ENCODE measurements around the gene C1QL1. TPM values are rescaled to one million over a fixed set of nuclear protein-coding genes. Genes with fewer than 3 reads are reported as not detected.

The C1QL1 gene
- total and polyA plus RNA-seq, 7 experiments from 2014 or later: 0.29 TPM; not detected in 6

- DNase-seq (no peak), ATAC-seq (no peak)
- Histone ChIP-seq H3K36me3 (ENCODE audit: control insufficient read depth in 2 of 3, insufficient read depth in 3 of 3, low read length in 3 of 3) (no peaks in the 10 kb centered on the region), H3K9me3 (ENCODE audit: control insufficient read depth in 2 of 3, low read length in 3 of 3) (no peaks in the 10 kb centered on the region), H3K27ac (ENCODE audit: low read depth, low read length) (no peak overlapping the region), H3K4me1 (ENCODE audit: control insufficient read depth in 2 of 2, insufficient read depth in 2 of 2, low read length in 2 of 2) (peaks cover 19 to 24% of the 10 kb centered on the region in 2 donors), H3K4me3 (ENCODE audit: low read length) (peak overlapping the region; percentile 33), H3K27me3 (ENCODE audit: control insufficient read depth in 2 of 2, insufficient read depth in 2 of 2, low read length in 2 of 2) (peaks cover 14 to 21% of the 10 kb centered on the region in 2 donors)
- H3K4me1 Mint-ChIP-seq: peaks cover 23 to 38% (median 29%) of the 10 kb centered on the region in 7 donors
- ChIA-PET CTCF (no interaction called here), POLR2A (no interaction called here)
- H3K4me3 Mint-ChIP-seq: peak overlapping the region; percentile 32 to 75 (median 56)
- intact Hi-C loops (cut with micrococcal nuclease): loop anchor here in 1 of 2 donors (5.0 kb wide), 1 partner anchor 85 kb away; the partner anchor contains the start of gene DCAKD
- peaks cover 0 to 8% (median 0%) of the 10 kb centered on the region in 5 donors for H3K36me3 Mint-ChIP-seq
- peaks cover 39 to 88% (median 52%) of the 10 kb centered on the region in 5 donors for H3K27me3 Mint-ChIP-seq
- peak overlapping the region in 2 of 9 donors; percentile 31 to 55 for H3K27ac Mint-ChIP-seq
- peaks cover 0 to 2% (median 0%) of the 10 kb centered on the region in 11 donors for H3K9me3 Mint-ChIP-seq
Observed at GRCh38 chr17:44967026-44967906, 837 bp downstream of the C1QL1 start.

GRCh38 chr17:44966348-44967025 is 1.6 kb downstream of the C1QL1 start:
- Histone ChIP-seq H3K36me3 (ENCODE audit: control insufficient read depth in 2 of 3, insufficient read depth in 3 of 3, low read length in 3 of 3) (no peaks in the 10 kb centered on the region), H3K4me3 (ENCODE audit: low read length) (no peak overlapping the region), H3K9me3 (ENCODE audit: control insufficient read depth in 2 of 3, low read length in 3 of 3) (no peaks in the 10 kb centered on the region), H3K27me3 (ENCODE audit: control insufficient read depth in 2 of 2, insufficient read depth in 2 of 2, low read length in 2 of 2) (peaks cover 14 to 21% of the 10 kb centered on the region in 2 donors), H3K27ac (ENCODE audit: low read depth, low read length) (no peak overlapping the region), H3K4me1 (ENCODE audit: control insufficient read depth in 2 of 2, insufficient read depth in 2 of 2, low read length in 2 of 2) (peaks cover 19 to 24% of the 10 kb centered on the region in 2 donors)
- Mint-ChIP-seq H3K36me3 (peaks cover 0 to 8% (median 0%) of the 10 kb centered on the region in 5 donors), H3K4me3 (peak overlapping the region; percentile 39 to 75 (median 66)), H3K9me3 (peaks cover 0 to 2% (median 0%) of the 10 kb centered on the region in 11 donors), H3K4me1 (peaks cover 23 to 34% (median 26%) of the 10 kb centered on the region in 7 donors), H3K27me3 (peaks cover 39 to 83% (median 52%) of the 10 kb centered on the region in 5 donors), H3K27ac (peak overlapping the region in 2 of 9 donors; percentile 23 to 55)
- intact Hi-C loops (cut with micrococcal nuclease): loop anchor here in 1 of 2 donors (5.0 kb wide), 1 partner anchor 86 kb away; the partner anchor contains the start of gene DCAKD
- POLR2A ChIA-PET: no interaction called here
- no peak for DNase-seq
- no peak for ATAC-seq
- CTCF ChIA-PET: interaction anchor here (0.6 kb wide), 1 partner anchor 479 kb away, joined by 5 read pairs; no protein-coding TSS in a partner anchor

DNA sequence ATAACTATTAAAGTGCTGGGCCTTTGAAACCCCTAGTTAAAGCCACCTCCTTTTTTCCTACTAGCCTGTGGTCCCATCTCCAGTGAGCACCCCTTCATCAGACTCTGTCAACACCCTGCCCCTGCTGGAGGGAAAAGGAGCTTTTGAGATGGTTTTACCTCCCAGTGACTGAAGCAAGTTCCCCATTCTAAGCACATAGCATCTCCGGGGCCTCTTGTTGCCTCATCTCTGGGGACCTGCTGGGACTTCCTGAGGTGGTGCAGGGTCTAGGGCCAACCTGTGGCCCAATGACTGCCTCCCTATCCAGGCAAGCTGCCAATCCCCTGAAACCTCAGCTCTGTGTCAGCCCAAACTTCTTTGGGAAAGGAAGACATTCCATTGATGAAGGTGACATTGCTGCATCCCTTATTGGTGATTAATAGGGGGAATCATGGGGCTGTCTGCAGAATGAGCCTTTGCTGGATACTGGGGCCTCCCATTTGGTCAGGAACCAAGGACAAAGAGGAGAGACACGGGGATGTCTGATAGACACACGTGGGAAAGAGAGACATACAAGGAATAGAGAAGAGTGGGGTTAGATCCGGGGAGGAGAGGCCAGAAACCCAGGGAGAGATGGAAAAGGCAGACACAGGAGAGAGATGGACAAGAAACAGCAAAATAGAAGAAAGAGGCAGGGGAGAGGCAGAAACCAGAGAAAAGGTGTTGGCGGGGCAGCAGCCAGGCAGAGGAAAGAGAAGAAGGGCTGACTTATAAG is 2.4 kb downstream of the C1QL1 start:
- H3K36me3 Mint-ChIP-seq: peaks cover 0 to 8% (median 0%) of the 10 kb centered on the region in 5 donors
- peaks cover 46 to 82% (median 55%) of the 10 kb centered on the region in 5 donors for H3K27me3 Mint-ChIP-seq
- ChIA-PET CTCF (no interaction called here), POLR2A (no interaction called here)
- H3K4me1 Mint-ChIP-seq: peaks cover 23 to 34% (median 26%) of the 10 kb centered on the region in 7 donors
- peaks cover 0 to 2% (median 0%) of the 10 kb centered on the region in 11 donors for H3K9me3 Mint-ChIP-seq
- intact Hi-C loops (cut with micrococcal nuclease): loop anchor here in 1 of 2 donors (5.0 kb wide), 1 partner anchor 87 kb away; the partner anchor contains the start of gene DCAKD
- DNase-seq (no peak), ATAC-seq (no peak)
- Histone ChIP-seq H3K4me1 (ENCODE audit: control insufficient read depth in 2 of 2, insufficient read depth in 2 of 2, low read length in 2 of 2) (peaks cover 19 to 24% of the 10 kb centered on the region in 2 donors), H3K9me3 (ENCODE audit: control insufficient read depth in 2 of 3, low read length in 3 of 3) (no peaks in the 10 kb centered on the region), H3K27ac (ENCODE audit: low read depth, low read length) (no peak overlapping the region), H3K27me3 (ENCODE audit: control insufficient read depth in 2 of 2, insufficient read depth in 2 of 2, low read length in 2 of 2) (peaks cover 17 to 21% of the 10 kb centered on the region in 2 donors), H3K4me3 (ENCODE audit: low read length) (no peak overlapping the region), H3K36me3 (ENCODE audit: control insufficient read depth in 2 of 3, insufficient read depth in 3 of 3, low read length in 3 of 3) (no peaks in the 10 kb centered on the region)
- peak overlapping the region in 9 of 10 donors; percentile 26 to 75 (median 63) for H3K4me3 Mint-ChIP-seq
- H3K27ac Mint-ChIP-seq: peak overlapping the region in 1 of 9 donors; percentile 23

DNA sequence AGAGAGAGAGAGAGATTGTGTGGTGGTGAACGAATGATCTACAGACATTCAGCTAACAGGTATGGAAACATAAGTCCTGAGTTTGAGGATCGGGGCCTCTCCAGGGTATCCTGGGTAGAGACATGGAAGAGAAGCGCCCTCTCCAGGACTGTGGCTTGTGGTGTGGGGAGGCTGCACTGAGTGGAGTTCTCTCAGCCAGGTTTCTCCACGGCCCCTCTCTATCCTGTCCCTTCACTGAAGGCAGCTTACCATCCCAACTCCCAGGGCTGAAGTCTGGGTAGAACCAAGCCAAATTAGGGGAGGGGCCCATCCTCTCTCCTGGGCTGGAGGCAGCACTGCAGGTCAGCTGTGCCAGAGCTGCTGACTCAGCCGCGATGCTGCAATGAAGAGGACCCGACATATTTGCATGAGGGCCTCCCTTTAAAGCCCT is 6.2 kb downstream of the C1QL1 start:
- intact Hi-C loops (cut with micrococcal nuclease): no loop called here
- H3K4me1 Mint-ChIP-seq: peaks cover 5 to 22% (median 15%) of the 10 kb centered on the region in 7 donors
- peaks cover 16 to 17% of the 10 kb centered on the region in 2 donors for H3K27me3 ChIP-seq (ENCODE audit: control insufficient read depth in 2 of 2, insufficient read depth in 2 of 2, low read length in 2 of 2)
- no peak for ATAC-seq
- no peaks in the 10 kb centered on the region for H3K36me3 ChIP-seq (ENCODE audit: control insufficient read depth in 2 of 3, insufficient read depth in 3 of 3, low read length in 3 of 3)
- no peak overlapping the region for H3K4me3 ChIP-seq (ENCODE audit: low read length)
- no peaks in the 10 kb centered on the region for H3K9me3 ChIP-seq (ENCODE audit: control insufficient read depth in 2 of 3, low read length in 3 of 3)
- no peak overlapping the region for H3K27ac ChIP-seq (ENCODE audit: low read depth, low read length)
- POLR2A ChIA-PET: no interaction called here
- DNase-seq: no peak
- CTCF ChIA-PET: no interaction called here
- H3K4me3 Mint-ChIP-seq: no peak overlapping the region
- peaks cover 2 to 4% of the 10 kb centered on the region in 2 donors for H3K4me1 ChIP-seq (ENCODE audit: control insufficient read depth in 2 of 2, insufficient read depth in 2 of 2, low read length in 2 of 2)
- peaks cover 0 to 2% (median 0%) of the 10 kb centered on the region in 11 donors for H3K9me3 Mint-ChIP-seq
- H3K27me3 Mint-ChIP-seq: peaks cover 49 to 87% (median 61%) of the 10 kb centered on the region in 5 donors
- peaks cover 0 to 8% (median 0%) of the 10 kb centered on the region in 5 donors for H3K36me3 Mint-ChIP-seq
- no peak overlapping the region for H3K27ac Mint-ChIP-seq

- Histone ChIP-seq H3K27me3 (ENCODE audit: control insufficient read depth in 2 of 2, insufficient read depth in 2 of 2, low read length in 2 of 2) (peaks cover 9% of the 10 kb centered on the region in 2 donors), H3K4me1 (ENCODE audit: control insufficient read depth in 2 of 2, insufficient read depth in 2 of 2, low read length in 2 of 2) (no peaks in the 10 kb centered on the region), H3K9me3 (ENCODE audit: control insufficient read depth in 2 of 3, low read length in 3 of 3) (no peaks in the 10 kb centered on the region), H3K36me3 (ENCODE audit: control insufficient read depth in 2 of 3, insufficient read depth in 3 of 3, low read length in 3 of 3) (no peaks in the 10 kb centered on the region), H3K4me3 (ENCODE audit: low read length) (no peak overlapping the region), H3K27ac (ENCODE audit: low read depth, low read length) (no peak overlapping the region)
- intact Hi-C loops (cut with micrococcal nuclease): no loop called here
- peaks cover 46 to 85% (median 59%) of the 10 kb centered on the region in 5 donors for H3K27me3 Mint-ChIP-seq
- peaks cover 2 to 13% (median 5%) of the 10 kb centered on the region in 7 donors for H3K4me1 Mint-ChIP-seq
- no peak overlapping the region for H3K27ac Mint-ChIP-seq
- ChIA-PET CTCF (no interaction called here), POLR2A (no interaction called here)
- ATAC-seq: no peak
- peaks cover 0 to 2% (median 0%) of the 10 kb centered on the region in 11 donors for H3K9me3 Mint-ChIP-seq
- DNase-seq: no peak
- peak overlapping the region in 7 of 10 donors; percentile 12 to 57 (median 29) for H3K4me3 Mint-ChIP-seq
- H3K36me3 Mint-ChIP-seq: peaks cover 0 to 3% (median 0%) of the 10 kb centered on the region in 5 donors
Observed at GRCh38 chr17:44960691-44961090, 7.4 kb downstream of the C1QL1 start.

Data from naive thymus-derived CD4-positive, alpha-beta T cell (primary cell).